Measurements from ENCODE around the gene TGM5.

TGM5 gene

DNA sequence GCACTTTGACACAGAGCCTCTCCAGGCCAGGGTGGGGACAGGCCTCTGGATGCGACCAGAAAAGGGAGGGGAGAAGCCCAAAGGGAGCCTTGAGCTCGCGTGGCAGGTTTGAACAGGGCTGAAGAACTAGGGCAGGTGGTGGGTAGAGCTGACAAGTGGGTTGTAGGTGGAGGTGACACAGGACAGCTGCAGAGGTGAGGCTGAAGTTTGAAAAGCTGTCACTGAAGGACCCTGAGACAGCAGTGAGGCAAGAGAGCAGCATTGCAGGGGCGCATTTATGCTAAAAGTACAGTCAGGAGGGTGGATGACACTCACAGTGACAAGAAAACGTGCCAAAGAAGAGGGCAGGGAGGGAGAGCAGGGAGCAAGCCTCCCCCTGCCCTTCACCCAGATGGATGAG is 24.1 kb downstream of the TGM5 start:
- in situ Hi-C loops (cut with HindIII; ENCODE audit: low sequenced_read_pairs) = no loop called here
- no peak for DNase-seq (ENCODE audit: low read depth, low spot score)
- H3K4me3 ChIP-seq (ENCODE audit: low read depth, low read length) = no peak overlapping the region
- TF ChIP-seq, protein P1, sequence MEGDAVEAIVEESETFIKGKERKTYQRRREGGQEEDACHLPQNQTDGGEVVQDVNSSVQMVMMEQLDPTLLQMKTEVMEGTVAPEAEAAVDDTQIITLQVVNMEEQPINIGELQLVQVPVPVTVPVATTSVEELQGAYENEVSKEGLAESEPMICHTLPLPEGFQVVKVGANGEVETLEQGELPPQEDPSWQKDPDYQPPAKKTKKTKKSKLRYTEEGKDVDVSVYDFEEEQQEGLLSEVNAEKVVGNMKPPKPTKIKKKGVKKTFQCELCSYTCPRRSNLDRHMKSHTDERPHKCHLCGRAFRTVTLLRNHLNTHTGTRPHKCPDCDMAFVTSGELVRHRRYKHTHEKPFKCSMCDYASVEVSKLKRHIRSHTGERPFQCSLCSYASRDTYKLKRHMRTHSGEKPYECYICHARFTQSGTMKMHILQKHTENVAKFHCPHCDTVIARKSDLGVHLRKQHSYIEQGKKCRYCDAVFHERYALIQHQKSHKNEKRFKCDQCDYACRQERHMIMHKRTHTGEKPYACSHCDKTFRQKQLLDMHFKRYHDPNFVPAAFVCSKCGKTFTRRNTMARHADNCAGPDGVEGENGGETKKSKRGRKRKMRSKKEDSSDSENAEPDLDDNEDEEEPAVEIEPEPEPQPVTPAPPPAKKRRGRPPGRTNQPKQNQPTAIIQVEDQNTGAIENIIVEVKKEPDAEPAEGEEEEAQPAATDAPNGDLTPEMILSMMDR (IDR thresholded peaks at IDR 0.05; ENCODE audit: low read depth, low read length) = no peak

DNA sequence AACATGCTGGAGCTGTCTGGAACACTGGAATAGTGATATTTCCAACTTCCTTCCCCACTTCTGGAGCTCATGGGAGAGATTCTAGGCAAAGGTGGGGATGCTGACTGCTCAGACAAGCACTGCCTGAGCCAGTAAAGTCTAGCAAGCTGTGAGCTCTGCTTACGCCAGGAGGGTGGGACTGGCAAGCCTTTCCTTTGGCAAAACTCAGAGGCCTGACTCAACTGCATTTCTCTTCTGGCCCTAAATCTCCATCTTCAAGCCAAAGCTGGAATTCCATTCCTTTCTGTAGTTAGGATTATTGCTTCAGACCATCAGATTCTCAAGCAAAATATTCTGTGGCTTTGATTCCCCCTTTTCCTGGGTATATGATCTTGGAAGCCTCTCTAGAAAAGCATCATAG is 25.6 kb downstream of the TGM5 start:
- in situ Hi-C loops (cut with HindIII; ENCODE audit: low sequenced_read_pairs) = no loop called here
- H3K4me3 ChIP-seq (ENCODE audit: low read depth, low read length) = no peak overlapping the region
- TF ChIP-seq, protein P1 (IDR thresholded peaks at IDR 0.05; ENCODE audit: low read depth, low read length) = no peak
- peak; percentile 61 for DNase-seq (ENCODE audit: low read depth, low spot score)

DNA sequence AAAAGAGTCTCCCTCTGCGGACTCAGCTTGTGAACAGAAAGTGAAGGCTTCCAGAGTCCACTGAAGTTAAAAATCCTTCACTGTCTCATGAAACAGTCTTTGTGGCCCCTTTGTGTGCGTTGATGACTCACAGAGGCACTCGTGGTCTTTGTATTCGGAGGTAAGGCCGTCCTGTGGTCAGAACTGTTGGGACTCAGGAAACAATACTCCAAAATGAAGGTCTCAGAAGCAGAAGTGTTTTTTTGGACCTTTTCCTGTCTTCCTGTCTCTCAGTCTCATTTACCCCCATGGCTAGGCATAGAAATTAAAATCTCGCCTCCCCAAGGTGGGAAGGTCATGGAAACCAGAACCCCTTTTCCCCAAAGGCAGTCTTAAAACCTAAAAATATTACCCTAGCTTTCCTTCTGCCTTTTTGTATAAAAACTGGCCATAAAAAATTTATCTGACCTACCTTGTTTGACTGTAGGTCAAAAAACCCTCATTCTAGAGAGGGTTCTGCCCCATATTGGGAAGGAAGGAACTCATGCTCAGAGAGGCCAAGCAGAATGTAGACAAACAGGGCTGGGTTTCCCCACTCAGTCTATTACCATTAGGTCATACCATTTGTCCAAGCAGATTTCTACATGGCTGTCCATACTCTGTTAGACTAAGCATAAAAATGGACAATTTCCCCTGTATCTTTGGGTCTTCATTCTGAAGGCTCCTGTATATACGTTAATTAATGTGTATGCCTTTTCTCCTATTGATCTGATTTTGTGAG is 26.8 kb downstream of the TGM5 start:
- TF ChIP-seq, protein P1 (IDR thresholded peaks at IDR 0.05; ENCODE audit: low read depth, low read length) = no peak
- in situ Hi-C loops (cut with HindIII; ENCODE audit: low sequenced_read_pairs) = no loop called here
- H3K4me3 ChIP-seq (ENCODE audit: low read depth, low read length) = no peak overlapping the region
- peak; percentile 57 for DNase-seq (ENCODE audit: low read depth, low spot score)

DNA sequence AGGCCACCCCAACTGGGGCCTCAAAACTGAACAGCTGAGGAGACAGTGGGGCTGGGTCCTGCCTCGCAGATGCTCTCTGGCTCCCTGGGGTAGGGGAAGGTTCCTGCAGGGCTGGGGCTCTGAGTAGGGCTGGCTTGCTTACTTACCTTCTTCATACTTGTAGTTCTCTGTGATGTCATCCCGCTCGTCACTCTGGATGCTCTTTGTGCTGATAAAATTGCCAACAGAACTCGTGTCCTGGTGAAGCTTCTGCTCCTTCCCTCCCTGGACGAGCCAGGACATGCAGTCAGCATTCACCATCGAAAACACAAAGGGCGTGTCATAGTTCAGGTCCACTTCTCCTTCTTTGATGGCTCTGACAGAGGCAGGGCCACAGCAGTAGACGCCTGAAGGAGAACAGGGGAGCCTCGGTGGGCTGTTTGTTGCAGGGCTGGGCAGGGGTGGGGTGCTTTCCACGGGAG is 28.0 kb downstream of the TGM5 start:
- TF ChIP-seq, protein P1 (IDR thresholded peaks at IDR 0.05; ENCODE audit: low read depth, low read length) = no peak
- in situ Hi-C loops (cut with HindIII; ENCODE audit: low sequenced_read_pairs) = no loop called here
- DNase-seq (ENCODE audit: low read depth, low spot score) = no peak
- H3K4me3 ChIP-seq (ENCODE audit: low read depth, low read length) = no peak overlapping the region

DNA sequence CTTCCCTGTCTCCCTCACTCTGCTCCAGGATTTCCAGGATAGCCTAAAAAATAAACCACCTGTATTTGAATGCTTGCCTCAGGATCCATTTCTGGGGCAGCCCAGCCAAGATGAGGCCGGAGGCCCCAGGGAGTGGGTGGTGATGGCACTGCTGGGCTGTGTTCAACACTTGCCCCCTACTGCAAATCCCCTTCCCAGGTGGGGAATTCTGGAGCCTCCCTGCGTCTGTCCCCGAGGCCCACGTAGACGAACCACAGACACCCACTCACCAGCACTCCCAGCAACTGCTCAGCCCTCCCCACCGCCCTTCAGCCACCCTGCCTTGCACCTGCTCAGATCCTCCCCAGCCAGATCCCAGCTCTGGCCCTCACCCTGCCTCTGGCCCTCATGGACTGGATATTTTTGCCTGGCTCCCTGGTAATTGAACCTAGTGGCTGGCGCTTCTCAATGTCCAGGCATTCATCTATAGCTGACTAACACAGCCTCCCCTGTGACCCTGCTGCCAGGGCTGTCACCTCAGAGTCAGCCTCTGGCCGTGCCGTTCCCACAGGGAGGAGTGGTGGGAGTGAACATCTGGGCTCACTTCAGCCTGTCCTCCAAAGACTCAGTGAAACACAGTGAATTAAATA is 28.8 kb downstream of the TGM5 start:
- no peak for DNase-seq (ENCODE audit: low read depth, low spot score)
- no peak overlapping the region for H3K4me3 ChIP-seq (ENCODE audit: low read depth, low read length)
- in situ Hi-C loops (cut with HindIII; ENCODE audit: low sequenced_read_pairs) = no loop called here
- TF ChIP-seq, protein P1 (IDR thresholded peaks at IDR 0.05; ENCODE audit: low read depth, low read length) = no peak

DNA sequence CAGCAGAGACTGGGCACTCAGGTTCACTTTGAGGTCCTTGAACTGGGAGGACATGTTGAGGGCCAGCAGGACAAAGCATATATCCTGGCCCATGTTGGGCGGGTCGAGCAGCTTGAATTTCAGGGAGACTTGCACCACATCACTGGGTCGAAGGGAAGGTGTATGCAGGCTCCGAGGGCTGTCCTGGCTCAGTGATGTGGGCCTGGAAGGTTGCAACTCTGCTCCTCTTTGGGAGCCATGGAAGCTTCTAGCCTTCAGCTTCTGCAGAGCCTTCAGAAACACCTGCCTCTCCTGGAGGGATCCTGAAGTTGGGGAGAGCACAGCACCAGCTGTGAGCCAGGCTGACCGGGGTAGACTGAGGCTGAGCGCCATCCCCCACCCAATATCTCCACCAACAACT is 31.2 kb downstream of the TGM5 start:
- in situ Hi-C loops (cut with HindIII; ENCODE audit: low sequenced_read_pairs) = no loop called here
- TF ChIP-seq, protein P1 (IDR thresholded peaks at IDR 0.05; ENCODE audit: low read depth, low read length) = no peak
- no peak overlapping the region for H3K4me3 ChIP-seq (ENCODE audit: low read depth, low read length)
- no peak for DNase-seq (ENCODE audit: low read depth, low spot score)

Measured in astrocyte of the spinal cord (primary cell).